GM12892 (cell line): Measurements from ENCODE around the gene INVS.

ENCODE experiments used
- POLR2A ChIP-seq: IDR thresholded peaks from 2 replicates; pipeline ENCODE4 v1.6.1; 2011; ENCODE audit warnings: low read depth, low read length, control low read depth
- POLR2AphosphoS5 ChIP-seq: IDR thresholded peaks from 2 replicates; pipeline ENCODE4 v1.6.1; 2011; ENCODE audit warnings: low read depth, low read length, control low read depth
- TAF1 ChIP-seq: IDR thresholded peaks from 2 replicates; pipeline ENCODE4 v1.6.1; 2011; ENCODE audit warnings: low read depth, mild to moderate bottlenecking, control low read depth, low read length, borderline replicate concordance

DNA sequence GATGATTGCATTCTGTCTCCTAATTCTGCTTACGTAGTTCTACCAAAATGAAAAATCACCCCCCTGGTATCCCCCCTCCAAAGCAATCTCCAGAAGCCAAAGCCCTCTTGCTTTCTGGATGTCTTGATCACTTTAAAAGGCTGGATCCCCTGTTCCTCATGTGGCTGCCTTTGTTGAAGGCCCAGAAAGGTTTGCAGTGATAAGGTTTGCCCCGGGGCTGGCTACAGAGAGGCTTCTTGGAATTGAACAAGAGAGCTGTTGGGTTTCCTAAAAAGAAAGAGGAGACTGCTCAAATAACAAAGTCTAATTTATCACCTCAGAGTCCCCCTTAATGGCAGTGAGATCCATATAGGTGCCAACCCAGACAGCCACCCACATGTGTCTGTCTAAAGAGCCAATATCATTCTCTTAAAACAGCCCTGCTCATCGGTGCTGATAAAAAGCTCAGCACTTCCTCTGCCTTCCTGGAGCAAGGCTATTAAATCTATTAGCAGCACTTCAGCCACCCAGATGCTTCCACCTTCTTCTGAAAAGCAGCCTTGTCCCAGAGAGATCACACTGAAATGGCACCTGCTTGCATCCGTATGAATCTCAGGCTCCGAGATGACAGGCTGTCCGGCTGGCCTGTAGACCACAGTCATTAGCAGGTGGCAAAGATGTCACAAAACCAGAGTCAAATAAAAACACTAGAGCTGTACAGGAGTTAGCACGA is 182.8 kb downstream of the INVS start:
- TF ChIP-seq POLR2AphosphoS5 (no peak), POLR2A (no peak), TAF1 (no peak)
